ENCODE measurements around the gene MXD3.

DNA sequence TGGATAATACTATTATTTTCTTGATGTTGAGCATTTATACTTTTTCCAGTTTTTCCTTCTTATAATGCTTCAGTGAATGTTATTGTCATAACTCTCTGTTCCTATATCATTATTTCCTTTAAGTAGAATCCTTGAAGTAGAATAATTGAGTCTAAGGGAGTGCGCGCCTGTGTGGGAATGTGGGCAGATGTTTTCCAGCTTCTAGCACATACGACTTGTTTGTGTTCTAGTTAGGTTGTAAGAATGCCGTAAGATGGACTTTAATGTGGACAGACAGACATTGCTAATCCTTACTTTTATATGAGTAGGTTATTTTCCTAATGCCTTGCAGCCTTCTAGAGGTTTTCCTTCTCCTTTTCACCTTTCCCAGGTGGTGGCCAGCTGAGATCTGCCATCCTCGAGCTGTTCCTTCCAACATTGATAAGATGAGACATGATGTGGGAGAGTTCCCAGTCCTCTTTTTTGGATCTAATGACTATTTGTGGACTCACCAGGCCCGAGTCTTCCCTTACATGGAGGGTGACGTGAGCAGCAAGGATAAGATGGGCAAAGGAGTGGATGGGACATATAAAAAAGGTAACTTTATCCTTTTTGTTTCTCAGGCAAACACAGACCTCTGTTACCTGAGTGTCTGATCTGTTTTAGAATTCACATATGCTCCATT lies 42.3 kb downstream of the MXD3 start:
- TF ChIP-seq, protein P1, sequence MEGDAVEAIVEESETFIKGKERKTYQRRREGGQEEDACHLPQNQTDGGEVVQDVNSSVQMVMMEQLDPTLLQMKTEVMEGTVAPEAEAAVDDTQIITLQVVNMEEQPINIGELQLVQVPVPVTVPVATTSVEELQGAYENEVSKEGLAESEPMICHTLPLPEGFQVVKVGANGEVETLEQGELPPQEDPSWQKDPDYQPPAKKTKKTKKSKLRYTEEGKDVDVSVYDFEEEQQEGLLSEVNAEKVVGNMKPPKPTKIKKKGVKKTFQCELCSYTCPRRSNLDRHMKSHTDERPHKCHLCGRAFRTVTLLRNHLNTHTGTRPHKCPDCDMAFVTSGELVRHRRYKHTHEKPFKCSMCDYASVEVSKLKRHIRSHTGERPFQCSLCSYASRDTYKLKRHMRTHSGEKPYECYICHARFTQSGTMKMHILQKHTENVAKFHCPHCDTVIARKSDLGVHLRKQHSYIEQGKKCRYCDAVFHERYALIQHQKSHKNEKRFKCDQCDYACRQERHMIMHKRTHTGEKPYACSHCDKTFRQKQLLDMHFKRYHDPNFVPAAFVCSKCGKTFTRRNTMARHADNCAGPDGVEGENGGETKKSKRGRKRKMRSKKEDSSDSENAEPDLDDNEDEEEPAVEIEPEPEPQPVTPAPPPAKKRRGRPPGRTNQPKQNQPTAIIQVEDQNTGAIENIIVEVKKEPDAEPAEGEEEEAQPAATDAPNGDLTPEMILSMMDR (IDR thresholded peaks at IDR 0.05) = no peak
- no peak for TF ChIP-seq EZH2 (IDR thresholded peaks at IDR 0.05; ENCODE audit: borderline replicate concordance, insufficient read depth, low read depth, low read length, poor library complexity, severe bottlenecking)

Measured in B cell (primary cell).